HepG2 (cell line): Measurements from ENCODE around the gene ACSL3. TPM values are rescaled to one million over a fixed set of nuclear protein-coding genes. Genes with fewer than 3 reads are reported as not detected.

ENCODE experiments used
- ATAC-seq: fragments of 200-7000 bp; cut with Tn5 transposase; 3 replicates; pipeline ENCODE4 v1.9.1; 2020; ENCODE audit warnings: mild to moderate bottlenecking, moderate library complexity
- BruUV-seq: library from RNA; stranded (reverse); fragments of 400-500 nt; replicated peaks from 2 replicates; lab custom pipeline; 2021; lab: Mats Ljungman, UMichigan
- CTCF ChIA-PET: fragments of 300-600 bp; formaldehyde crosslinking; extraction: SDS; loops from one replicate; lab custom pipeline; 2021; ENCODE audit warnings: low total read pairs, inconsistent platforms, low intra/inter-chr PET ratio; lab: Yijun Ruan, JAX
- POLR2A ChIA-PET: fragments of 350-600 bp; sonication (Branson Sonifier 250); formaldehyde crosslinking; loops from one replicate; lab custom pipeline; 2020; ENCODE audit warnings: antibody characterized with exemption, inconsistent platforms; lab: Yijun Ruan, JAX
- DNase-seq: peaks from one replicate; pipeline ENCODE4 v3.0.0-alpha.2; 2015; ENCODE audit warnings: low spot score
- FAIRE-seq: peaks from 3 replicates; lab custom pipeline; 2011; peaks lifted over from hg19 to GRCh38; lab: Jason Lieb, UNC
- H2AFZ ChIP-seq: one replicate; pipeline ENCODE4 v1.6.1; 2011; ENCODE audit warnings: low read length, inconsistent platforms
- H3K27ac ChIP-seq: fragments of 300-600 bp; 3 replicates; pipeline ENCODE4 v1.8.0; 2011; ENCODE audit warnings: mixed run types, mild to moderate bottlenecking, mixed read lengths, low read length, inconsistent platforms; ENCODE audit not compliant: insufficient read depth; ENCODE audit errors: extremely low read length
- H3K27me3 ChIP-seq, 2 experiments: fragments of 200-600 bp in 1 of 2; 2 replicates in 1 of 2; 3 replicates in 1 of 2; pipeline versions ENCODE4 v1.6.0 to v1.8.0; 2011; ENCODE audit warnings: low read length in 2 of 2, mild to moderate bottlenecking in 2 of 2, moderate library complexity in 2 of 2, inconsistent platforms in 1 of 2; ENCODE audit not compliant: insufficient read depth in 2 of 2, control insufficient read depth in 1 of 2
- H3K36me3 ChIP-seq, 2 experiments: fragments of 200-600 bp in 1 of 2; replicated peaks in 1 of 2; 2 replicates in 1 of 2; 3 replicates in 1 of 2; pipeline versions ENCODE4 v1.5.1 to v1.8.0; 2011; ENCODE audit warnings: low read length in 2 of 2, inconsistent platforms in 1 of 2; ENCODE audit not compliant: insufficient read depth in 2 of 2, control insufficient read depth in 1 of 2
- H3K4me1 ChIP-seq: 2 replicates; pipeline ENCODE4 v1.5.1; 2012; ENCODE audit warnings: low read length, inconsistent platforms; ENCODE audit not compliant: insufficient read depth
- H3K4me2 ChIP-seq: 2 replicates; pipeline ENCODE4 v1.6.0; 2011; ENCODE audit warnings: low read depth, low read length, inconsistent platforms
- H3K4me3 ChIP-seq, 3 experiments: fragments of 200-600 bp in 1 of 3; sonication (generic), shearing (Covaris generic) in 1 of 3; replicated peaks in 1 of 3; 2 replicates each; pipeline ENCODE4 v1.5.1; 2011 to 2016; ENCODE audit warnings: low read length in 3 of 3, inconsistent platforms in 2 of 3, low read depth in 2 of 3, mild to moderate bottlenecking in 2 of 3, control low read depth in 1 of 3, mixed read lengths in 1 of 3; ENCODE audit not compliant: insufficient read depth in 1 of 3
- H3K79me2 ChIP-seq: one replicate; pipeline ENCODE4 v1.6.1; 2011; ENCODE audit warnings: low read length, inconsistent platforms; ENCODE audit not compliant: insufficient read depth
- H3K9ac ChIP-seq: 2 replicates; pipeline ENCODE4 v1.6.0; 2011; ENCODE audit warnings: mild to moderate bottlenecking, low read depth, low read length, inconsistent platforms; ENCODE audit not compliant: insufficient read depth
- H3K9me3 ChIP-seq: 2 replicates; pipeline ENCODE4 v1.5.1; 2012; ENCODE audit warnings: mild to moderate bottlenecking, low read length
- H4K20me1 ChIP-seq: 2 replicates; pipeline ENCODE4 v1.6.0; 2011; ENCODE audit warnings: inconsistent platforms, mild to moderate bottlenecking, low read length, moderate library complexity; ENCODE audit not compliant: insufficient read depth
- DNMT3B ChIP-seq: conservative IDR thresholded peaks from 2 replicates; pipeline ENCODE4 v1.6.1; 2016; ENCODE audit warnings: missing biosample characterization, control low read depth
- LRRFIP1 ChIP-seq: sonication (generic); formaldehyde crosslinking; conservative IDR thresholded peaks from 2 replicates; pipeline ENCODE4 v1.4.0; 2020; ENCODE audit warnings: missing genetic modification reagents
- MAF1 ChIP-seq: sonication (generic); formaldehyde crosslinking; IDR thresholded peaks from 2 replicates; pipeline ENCODE4 v1.5.0; 2020; ENCODE audit warnings: missing genetic modification reagents, borderline replicate concordance
- MYC ChIP-seq: sonication (generic); formaldehyde crosslinking; IDR thresholded peaks from 2 replicates; pipeline ENCODE4 v1.9.0; 2021; ENCODE audit warnings: missing genetic modification reagents, borderline replicate concordance
- NR2F2 ChIP-seq: IDR thresholded peaks from 2 replicates; pipeline ENCODE4 v1.6.1; 2012; ENCODE audit warnings: low read depth, inconsistent platforms, borderline replicate concordance
- RFX5 ChIP-seq: IDR thresholded peaks from 2 replicates; pipeline ENCODE4 v1.6.1; 2011; ENCODE audit warnings: low read depth, low read length, improper control_type of control experiment
- ZNF496 ChIP-seq: sonication (generic); formaldehyde crosslinking; IDR thresholded peaks from 2 replicates; pipeline ENCODE4 v1.8.1; 2023; ENCODE audit warnings: mild to moderate bottlenecking, moderate library complexity, missing genetic modification reagents; ENCODE audit not compliant: insufficient replicate concordance
- ZNF891 ChIP-seq: sonication (generic); formaldehyde crosslinking; IDR thresholded peaks from 2 replicates; pipeline ENCODE4 v1.5.0; 2020; ENCODE audit warnings: mild to moderate bottlenecking, missing genetic modification reagents
- ZSCAN31 ChIP-seq: sonication (generic); formaldehyde crosslinking; IDR thresholded peaks from 2 replicates; pipeline ENCODE4 v1.5.0; 2020; ENCODE audit warnings: low read depth, mild to moderate bottlenecking, missing genetic modification reagents
- WGBS: methylation state at CpG from one replicate; pipeline ENCODE4 v1.1.6; 2017; ENCODE audit warnings: low lambda C conversion rate; 5-methylcytosine and 5-hydroxymethylcytosine counted together
- in situ Hi-C: cut with HindIII; loops from 2 replicates; pipeline ENCODE4 v1.10.0; 2017; ENCODE audit warnings: low pct_unique_long_range_greater_than_20kb; ENCODE audit not compliant: extremely low pct_ligation_motif_present
- intact Hi-C: fragments of 100-400 bp; cut with micrococcal nuclease; formaldehyde crosslinking; loops from one replicate; pipeline ENCODE4 v1.10.0; 2022; ENCODE audit not compliant: unreplicated experiment
- polyA plus RNA-seq, 8 experiments: library from polyadenylated mRNA; depleted of rRNA in 3 of 8; stranded (reverse) in 7 of 8; unstranded in 1 of 8; fragments of >200 nt; fragmentation: Illumina TruSeq in 4 of 8; extraction: Trizol in 4 of 8; gene quantifications; 2 replicates each; pipeline versions ENCODE4 v1.2.1 to v1.2.3, GENCODE V29; 2011 to 2016; ENCODE audit warnings: low read depth in 4 of 8, missing spikeins in 1 of 8, mixed read lengths in 1 of 8; ENCODE audit not compliant: insufficient read depth in 1 of 8
- total RNA-seq, 5 experiments: library from RNA; depleted of rRNA; stranded (reverse); fragments of >200 nt; fragmentation: Illumina TruSeq; extraction: Trizol; gene quantifications; 2 replicates each; pipeline ENCODE4 v1.2.3, GENCODE V29; 2016; ENCODE audit warnings: low read depth in 1 of 5
- TF ChIP-seq, protein P1 (sequence below): sonication (generic); formaldehyde crosslinking; IDR thresholded peaks from 2 replicates; pipeline ENCODE4 v1.4.0; 2020; ENCODE audit warnings: mild to moderate bottlenecking, missing genetic modification reagents
- TF ChIP-seq, protein P2 (sequence below): sonication (generic); formaldehyde crosslinking; IDR thresholded peaks from 2 replicates; pipeline ENCODE4 v1.4.0; 2020; ENCODE audit warnings: mild to moderate bottlenecking, missing genetic modification reagents
- TF ChIP-seq, protein P3 (sequence below): sonication (generic); formaldehyde crosslinking; IDR thresholded peaks from 2 replicates; pipeline ENCODE4 v1.8.0; 2022; ENCODE audit warnings: missing genetic modification reagents, low read depth, mild to moderate bottlenecking, borderline replicate concordance

Gene ACSL3
- total and polyA plus RNA-seq, 2 of the 13 experiments (the other 11 are each of a cell fraction or from before 2014, with no cell fraction given) = 305 to 365 TPM

GRCh38 chr2:222982909-222983265 is 122.1 kb downstream of the ACSL3 start:
- Histone ChIP-seq H3K27ac (no peak overlapping the region), H3K27me3 (peaks cover 0 to 6% of the 10 kb centered on the region in 2 experiments; a peak in 2 of 5 replicates), H3K9me3 (no peaks in the 10 kb centered on the region), H4K20me1 (no peaks in the 10 kb centered on the region), H2AFZ (no peak overlapping the region), H3K4me2 (no peak overlapping the region), H3K79me2 (no peaks in the 10 kb centered on the region), H3K36me3 (no peaks in the 10 kb centered on the region), H3K4me1 (peaks cover 9% of the 10 kb centered on the region; the same call in 1 of the 2 replicates), H3K9ac (no peak overlapping the region), H3K4me3 (no peak overlapping the region)
- in situ Hi-C loops = no loop called here
- POLR2A ChIA-PET = no interaction called here
- 12% methylated on average over 3 of the region's 3 CpGs for WGBS
- DNase-seq (no peak), ATAC-seq (no peak; the same call in 2 of the 3 replicates), FAIRE-seq (no peak)
- intact Hi-C loops = no loop called here
- BruUV-seq = no TSS peak
- CTCF ChIA-PET = no interaction called here
- TF ChIP-seq NR2F2 (no peak), ZSCAN31 (no peak), LRRFIP1 (CRISPR knock-in tag) (no peak), MYC (CRISPR knock-in tag) (no peak), DNMT3B (no peak), RFX5 (no peak), ZNF496 (CRISPR knock-in tag) (no peak), ZNF891 (CRISPR knock-in tag) (no peak), MAF1 (CRISPR knock-in tag) (no peak)
- TF ChIP-seq, protein P1, sequence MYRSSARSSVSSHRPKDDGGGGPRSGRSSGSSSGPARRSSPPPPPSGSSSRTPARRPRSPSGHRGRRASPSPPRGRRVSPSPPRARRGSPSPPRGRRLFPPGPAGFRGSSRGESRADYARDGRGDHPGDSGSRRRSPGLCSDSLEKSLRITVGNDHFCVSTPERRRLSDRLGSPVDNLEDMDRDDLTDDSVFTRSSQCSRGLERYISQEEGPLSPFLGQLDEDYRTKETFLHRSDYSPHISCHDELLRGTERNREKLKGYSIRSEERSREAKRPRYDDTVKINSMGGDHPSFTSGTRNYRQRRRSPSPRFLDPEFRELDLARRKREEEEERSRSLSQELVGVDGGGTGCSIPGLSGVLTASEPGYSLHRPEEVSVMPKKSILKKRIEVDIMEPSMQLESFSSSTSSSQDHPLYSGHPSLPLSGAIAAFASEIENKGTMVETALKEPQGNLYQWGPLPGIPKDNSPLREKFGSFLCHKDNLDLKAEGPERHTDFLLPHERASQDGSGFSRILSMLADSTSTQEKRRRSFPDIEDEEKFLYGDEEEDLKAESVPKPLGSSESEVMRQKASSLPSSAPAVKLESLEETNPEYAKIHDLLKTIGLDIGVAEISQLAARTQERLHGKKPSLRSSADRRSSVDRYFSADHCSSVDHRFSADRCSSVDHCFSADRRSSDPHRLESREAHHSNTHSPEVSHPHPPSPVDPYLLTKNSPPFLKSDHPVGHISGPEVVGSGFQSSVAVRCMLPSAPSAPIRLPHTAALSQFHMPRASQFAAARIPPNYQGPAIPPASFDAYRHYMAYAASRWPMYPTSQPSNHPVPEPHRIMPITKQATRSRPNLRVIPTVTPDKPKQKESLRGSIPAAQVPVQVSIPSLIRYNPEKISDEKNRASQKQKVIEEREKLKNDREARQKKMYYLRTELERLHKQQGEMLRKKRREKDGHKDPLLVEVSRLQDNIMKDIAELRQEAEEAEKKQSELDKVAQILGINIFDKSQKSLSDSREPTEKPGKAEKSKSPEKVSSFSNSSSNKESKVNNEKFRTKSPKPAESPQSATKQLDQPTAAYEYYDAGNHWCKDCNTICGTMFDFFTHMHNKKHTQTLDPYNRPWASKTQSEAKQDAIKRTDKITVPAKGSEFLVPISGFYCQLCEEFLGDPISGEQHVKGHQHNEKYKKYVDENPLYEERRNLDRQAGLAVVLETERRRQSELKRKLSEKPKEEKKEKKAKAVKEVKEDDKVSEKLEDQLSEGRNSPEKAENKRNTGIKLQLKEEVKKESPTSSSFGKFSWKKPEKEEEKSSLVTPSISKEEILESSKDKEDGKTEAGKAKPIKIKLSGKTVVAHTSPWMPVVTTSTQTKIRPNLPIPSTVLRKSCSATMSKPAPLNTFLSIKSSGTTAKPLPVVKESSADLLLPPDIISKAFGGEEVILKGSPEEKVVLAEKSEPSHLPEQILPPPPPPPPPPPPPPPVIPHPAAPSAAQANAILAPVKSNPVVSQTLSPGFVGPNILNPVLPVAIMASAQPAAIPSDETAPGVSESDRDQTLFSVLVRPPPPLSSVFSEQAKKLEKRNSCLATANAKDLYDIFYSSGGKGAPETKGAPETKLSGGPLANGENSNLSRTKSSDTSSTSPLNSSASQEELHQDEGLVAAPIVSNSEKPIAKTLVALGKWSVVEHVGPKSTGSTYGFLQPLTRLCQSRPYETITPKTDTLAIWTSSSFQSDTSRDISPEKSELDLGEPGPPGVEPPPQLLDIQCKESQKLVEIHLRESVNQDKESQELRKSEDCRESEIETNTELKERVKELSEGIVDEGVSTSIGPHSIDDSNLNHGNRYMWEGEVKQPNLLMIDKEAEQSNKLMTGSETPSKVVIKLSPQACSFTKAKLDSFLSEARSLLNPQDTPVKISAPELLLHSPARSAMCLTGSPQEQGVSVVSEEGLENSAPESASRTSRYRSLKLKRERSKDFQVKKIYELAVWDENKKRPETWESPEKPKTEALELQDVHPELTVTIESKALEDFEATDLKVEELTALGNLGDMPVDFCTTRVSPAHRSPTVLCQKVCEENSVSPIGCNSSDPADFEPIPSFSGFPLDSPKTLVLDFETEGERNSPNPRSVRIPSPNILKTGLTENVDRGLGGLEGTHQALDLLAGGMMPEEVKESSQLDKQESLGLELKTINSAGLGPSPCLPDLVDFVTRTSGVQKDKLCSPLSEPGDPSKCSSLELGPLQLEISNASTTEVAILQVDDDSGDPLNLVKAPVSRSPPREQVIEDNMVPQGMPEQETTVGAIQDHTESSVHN (CRISPR knock-in tag) = no peak
- TF ChIP-seq, protein P2, sequence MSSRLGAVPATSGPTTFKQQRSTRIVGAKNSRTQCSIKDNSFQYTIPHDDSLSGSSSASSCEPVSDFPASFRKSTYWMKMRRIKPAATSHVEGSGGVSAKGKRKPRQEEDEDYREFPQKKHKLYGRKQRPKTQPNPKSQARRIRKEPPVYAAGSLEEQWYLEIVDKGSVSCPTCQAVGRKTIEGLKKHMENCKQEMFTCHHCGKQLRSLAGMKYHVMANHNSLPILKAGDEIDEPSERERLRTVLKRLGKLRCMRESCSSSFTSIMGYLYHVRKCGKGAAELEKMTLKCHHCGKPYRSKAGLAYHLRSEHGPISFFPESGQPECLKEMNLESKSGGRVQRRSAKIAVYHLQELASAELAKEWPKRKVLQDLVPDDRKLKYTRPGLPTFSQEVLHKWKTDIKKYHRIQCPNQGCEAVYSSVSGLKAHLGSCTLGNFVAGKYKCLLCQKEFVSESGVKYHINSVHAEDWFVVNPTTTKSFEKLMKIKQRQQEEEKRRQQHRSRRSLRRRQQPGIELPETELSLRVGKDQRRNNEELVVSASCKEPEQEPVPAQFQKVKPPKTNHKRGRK (CRISPR knock-in tag) = no peak
- TF ChIP-seq, protein P3, sequence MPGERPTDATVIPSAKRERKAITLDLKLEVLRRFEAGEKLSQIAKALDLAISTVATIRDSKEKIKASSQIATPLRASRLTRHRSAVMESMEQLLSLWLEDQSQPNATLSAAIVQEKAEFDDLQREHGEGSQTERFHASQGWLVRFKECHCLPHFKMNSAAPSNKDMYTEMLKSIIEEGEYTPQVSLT = no peak
